Amygdala (tissue), 56 donors: ENCODE results near the gene MUC5AC.
"Not testable (repeated sequence)": the region's sequence is repeated elsewhere in the genome, so short reads cannot be mapped to it uniquely, and the experiment has no call there.

ENCODE experiments used
- DNase-seq, 56 donors: peaks; one replicate each; lab custom pipeline; 2025; lab: John Stamatoyannopoulos, UW

MUC5AC gene

GRCh38 chr11:1244557-1244956, 86.8 kb downstream of the MUC5AC start:
- DNase-seq = not testable (repeated sequence)

DNA sequence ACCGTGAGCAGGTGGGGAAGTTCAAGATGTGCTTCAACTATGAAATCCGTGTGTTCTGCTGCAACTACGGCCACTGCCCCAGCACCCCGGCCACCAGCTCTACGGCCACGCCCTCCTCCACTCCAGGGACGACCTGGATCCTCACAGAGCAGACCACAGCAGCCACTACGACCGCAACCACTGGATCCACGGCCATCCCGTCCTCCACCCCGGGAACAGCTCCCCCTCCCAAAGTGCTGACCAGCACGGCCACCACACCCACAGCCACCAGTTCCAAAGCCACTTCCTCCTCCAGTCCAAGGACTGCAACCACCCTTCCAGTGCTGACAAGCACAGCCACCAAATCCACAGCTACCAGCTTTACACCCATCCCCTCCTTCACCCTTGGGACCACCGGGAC, 88.0 kb downstream of the MUC5AC start:
- DNase-seq = not testable (repeated sequence)

DNA sequence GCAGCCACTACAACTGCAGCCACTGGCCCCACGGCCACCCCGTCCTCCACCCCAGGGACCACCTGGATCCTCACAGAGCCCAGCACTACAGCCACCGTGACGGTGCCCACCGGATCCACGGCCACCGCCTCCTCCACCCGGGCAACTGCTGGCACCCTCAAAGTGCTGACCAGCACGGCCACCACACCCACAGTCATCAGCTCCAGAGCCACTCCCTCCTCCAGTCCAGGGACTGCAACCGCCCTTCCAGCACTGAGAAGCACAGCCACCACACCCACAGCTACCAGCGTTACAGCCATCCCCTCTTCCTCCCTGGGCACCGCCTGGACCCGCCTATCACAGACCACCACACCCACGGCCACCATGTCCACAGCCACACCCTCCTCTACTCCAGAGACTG, 88.5 kb downstream of the MUC5AC start:
- not testable (repeated sequence) for DNase-seq

DNA sequence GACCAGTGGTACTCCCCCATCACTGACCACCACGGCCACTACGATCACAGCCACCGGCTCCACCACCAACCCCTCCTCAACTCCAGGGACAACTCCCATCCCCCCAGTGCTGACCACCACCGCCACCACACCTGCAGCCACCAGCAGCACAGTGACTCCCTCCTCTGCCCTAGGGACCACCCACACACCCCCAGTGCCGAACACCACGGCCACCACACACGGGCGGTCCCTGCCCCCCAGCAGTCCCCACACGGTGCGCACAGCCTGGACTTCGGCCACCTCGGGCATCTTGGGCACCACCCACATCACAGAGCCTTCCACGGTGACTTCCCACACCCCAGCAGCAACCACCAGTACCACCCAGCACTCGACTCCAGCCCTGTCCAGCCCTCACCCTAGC, 89.3 kb downstream of the MUC5AC start:
- not testable (repeated sequence) for DNase-seq

DNA sequence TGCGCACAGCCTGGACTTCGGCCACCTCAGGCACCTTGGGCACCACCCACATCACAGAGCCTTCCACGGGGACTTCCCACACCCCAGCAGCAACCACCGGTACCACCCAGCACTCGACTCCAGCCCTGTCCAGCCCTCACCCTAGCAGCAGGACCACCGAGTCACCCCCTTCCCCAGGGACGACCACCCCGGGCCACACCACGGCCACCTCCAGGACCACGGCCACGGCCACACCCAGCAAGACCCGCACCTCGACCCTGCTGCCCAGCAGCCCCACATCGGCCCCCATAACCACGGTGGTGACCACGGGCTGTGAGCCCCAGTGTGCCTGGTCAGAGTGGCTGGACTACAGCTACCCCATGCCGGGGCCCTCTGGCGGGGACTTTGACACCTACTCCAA, 91.2 kb downstream of the MUC5AC start:
- not testable (repeated sequence) for DNase-seq

DNA sequence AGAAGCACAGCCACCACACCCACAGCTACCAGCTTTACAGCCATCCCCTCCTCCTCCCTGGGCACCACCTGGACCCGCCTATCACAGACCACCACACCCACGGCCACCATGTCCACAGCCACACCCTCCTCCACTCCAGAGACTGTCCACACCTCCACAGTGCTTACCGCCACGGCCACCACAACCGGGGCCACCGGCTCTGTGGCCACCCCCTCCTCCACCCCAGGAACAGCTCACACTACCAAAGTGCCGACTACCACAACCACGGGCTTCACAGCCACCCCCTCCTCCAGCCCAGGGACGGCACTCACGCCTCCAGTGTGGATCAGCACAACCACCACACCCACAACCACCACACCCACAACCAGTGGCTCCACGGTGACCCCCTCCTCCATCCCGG, 92.7 kb downstream of the MUC5AC start:
- DNase-seq = not testable (repeated sequence)
